Stimulated activated CD4-positive, alpha-beta T cell treated with anti-CD3 and anti-CD28 coated beads, Interleukin-4, amount 100 ng/mL, for 1 hour (primary cell): ENCODE results near the gene C11orf98.
"Not testable (repeated sequence)": the region's sequence is repeated elsewhere in the genome, so short reads cannot be mapped to it uniquely, and the experiment has no call there.

Experiments used
- DNase-seq: peaks from one replicate; pipeline ENCODE4 v3.0.0-alpha.2; 2020

Gene C11orf98

DNA sequence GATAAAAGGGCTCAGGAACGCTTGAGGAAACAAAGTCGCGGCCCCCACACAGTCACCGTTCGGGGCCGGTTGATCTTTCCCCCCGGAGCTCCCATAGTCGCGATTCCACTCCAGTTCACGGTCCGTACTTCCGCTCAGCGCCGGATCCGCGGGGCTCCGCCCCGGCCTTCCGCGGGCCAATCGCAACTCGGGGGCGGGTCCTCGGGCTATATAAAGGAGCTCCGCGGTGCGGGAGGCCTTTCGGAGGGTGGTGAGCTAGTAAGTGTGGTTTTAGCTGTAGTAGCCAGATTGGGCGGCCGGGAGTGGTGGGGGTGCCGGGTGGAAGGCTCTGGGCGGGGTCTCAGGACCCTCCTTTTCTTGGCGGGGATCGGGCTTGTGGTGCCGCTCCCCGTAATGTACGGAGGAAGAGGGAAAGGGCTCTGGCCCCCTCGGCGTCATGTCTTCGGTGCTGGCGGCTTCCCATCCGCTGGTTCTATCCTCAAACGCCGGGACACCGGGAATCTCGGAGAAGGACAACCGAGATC is at the start of gene C11orf98, which contains the start of gene CSKMT:
TSS of gene C11orf98 (minus strand) at position 136 of the 524 bp plus-strand sequence. CDS start at position 95, 41 bp downstream.
TSS of gene CSKMT (plus strand) at position 238 of the 524 bp plus-strand sequence. CDS start 568 bp downstream, outside the sequence.
- peak; percentile 94 for DNase-seq

DNA sequence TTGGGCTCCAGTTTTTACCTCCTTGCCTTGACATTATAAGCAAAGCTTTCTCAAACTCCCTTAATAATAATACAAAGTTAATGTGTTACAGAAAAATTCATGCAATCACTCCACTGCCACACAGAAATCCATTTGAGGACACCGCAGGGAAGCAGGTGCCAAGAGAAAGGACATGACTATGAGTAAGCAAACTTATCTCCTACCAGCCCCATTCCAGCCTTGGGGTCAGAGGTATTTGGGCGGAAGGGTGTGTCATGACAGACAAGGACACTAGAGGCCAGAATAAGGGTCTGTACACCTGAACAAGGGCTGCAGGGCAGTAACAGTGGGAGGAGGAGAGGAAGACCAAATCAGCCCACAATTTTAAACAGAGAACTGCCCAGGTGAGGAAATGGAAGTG is 48.3 kb upstream of the C11orf98 start:
- DNase-seq: no peak

DNA sequence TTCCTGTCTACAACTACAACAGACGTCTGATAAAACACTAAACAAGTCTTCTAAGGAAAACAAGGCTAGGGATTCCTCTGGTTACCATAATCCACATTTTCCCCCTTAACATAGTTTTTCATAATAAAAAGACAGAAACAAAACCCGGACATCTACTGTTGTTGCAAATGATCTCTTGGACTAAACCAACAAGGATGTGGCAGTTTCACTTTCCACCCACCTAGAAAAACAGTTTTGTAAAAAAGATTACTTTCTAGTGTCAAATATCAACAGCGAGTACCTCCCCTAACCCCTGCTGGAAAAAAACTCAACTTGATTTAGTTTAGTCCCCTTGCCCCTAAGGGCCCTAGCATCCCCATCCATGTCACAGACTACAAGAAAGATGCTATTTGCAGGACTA is 47.9 kb upstream of the C11orf98 start:
- no peak for DNase-seq

DNA sequence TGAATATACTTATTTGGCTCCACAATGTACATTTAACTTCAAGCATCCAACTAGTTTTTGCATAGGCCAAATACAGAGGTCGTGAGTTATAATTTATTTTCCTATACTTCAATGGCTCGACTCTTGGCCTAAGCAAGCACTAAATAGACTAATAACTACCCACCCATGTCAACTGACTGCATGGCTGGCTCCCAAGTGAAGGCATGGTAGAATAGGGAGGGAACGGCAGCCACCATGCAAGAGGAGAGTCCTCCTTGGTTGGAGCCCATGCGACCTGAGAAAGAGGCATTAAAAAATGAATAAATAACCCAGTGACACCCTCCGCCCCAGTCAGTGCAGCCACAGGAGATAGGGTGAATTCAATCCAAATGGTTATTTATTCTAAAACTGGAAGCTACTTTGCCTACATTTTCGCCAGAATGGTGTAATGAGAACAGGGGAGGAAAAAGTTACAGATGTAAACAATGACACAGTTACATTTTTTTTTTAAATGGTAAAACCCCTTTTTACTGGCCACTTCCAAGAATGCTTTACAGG is 47.3 kb upstream of the C11orf98 start:
- no peak for DNase-seq

DNA sequence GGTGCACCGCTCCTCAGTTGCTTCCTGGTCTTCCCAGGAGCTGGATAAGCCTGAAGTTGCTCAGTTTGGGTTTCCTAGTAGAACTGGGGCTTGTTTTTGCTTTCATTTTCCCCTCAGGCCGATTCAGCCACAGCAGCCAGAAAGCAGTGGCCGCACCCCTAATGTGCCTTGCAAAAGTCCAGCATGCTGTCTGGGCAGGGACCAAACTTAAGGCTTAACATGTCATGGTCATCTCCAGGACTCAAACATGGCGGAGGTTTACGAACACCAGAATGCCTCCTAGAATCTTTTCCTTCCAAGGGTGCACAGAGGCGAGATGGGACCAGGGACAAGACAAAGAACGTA is 45.0 kb upstream of the C11orf98 start:
- DNase-seq: peak; percentile 21

DNA sequence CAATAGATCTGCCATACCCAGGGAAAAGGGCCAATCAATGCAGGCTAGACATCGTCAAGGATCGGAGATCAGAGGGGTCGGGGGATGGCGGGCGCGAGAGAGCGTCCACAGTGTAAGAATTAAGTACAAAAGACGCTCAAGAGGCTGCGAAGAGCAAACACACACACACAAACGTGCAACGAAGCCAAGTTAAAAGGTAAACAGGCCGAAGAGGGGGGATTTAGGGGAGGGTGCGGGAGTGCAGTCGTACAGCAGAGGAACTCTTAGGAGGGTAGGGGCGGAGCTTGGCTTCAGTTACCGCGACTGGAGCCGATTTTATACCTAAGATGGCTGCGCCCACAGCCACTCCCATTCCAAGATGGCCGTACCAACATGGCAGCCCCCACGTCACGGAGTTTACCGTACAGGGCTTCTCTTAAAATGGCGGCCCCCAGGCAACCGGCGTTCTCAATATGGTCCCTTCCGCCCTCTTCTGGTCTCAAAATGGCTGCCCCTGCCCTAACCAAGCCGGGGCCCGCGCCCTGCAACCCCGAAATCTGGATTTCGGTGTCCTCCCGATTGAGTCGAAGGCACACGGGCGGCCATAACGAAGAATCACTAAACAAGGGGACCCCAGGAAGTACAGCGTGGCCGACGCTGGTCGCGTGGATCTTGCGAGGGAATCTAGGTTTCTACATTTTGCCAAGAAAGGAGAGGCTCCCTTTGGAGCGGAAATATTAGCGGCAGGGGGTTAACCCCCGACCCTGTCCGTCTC is 44.4 kb upstream of the C11orf98 start:
- peak; percentile 93 for DNase-seq

DNA sequence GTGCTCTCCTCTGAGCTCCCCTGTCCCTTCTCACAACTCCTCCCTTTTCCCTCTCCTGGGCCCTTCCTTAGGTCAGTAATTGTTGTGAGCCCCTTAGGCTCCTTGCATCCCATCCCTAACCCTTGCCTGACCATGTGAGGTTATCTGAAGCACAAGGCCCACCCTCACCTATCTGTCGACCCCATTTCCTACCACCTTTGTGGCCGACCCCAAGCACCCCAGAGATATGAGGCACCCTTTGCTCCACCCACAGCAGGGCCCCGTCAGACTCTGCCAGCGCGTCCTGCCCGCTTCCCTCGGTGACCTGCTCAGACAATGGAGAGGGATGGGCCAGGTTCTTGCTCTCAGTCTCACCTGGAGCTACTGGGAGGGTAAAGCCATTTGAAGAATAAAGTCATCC is 43.8 kb upstream of the C11orf98 start:
- DNase-seq: peak; percentile 53

DNA sequence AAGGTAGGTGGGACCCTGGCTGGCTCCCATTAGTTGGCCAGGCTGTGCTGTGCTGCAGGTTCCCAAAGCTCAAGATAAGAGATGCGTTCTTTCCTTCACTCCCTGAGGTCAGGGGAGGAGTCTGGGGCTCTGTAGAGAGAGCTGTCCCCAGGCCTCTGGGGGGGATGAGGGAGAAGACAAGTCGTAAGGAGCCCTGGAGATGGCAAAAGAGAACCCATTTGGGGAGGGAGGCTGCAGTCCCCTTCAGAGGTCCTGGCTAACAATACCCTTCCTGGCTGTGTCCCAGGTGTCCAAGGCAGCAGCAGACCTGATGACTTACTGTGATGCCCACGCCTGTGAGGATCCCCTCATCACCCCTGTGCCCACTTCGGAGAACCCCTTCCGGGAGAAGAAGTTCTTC is 43.4 kb upstream of the C11orf98 start:
- DNase-seq: no peak

DNA sequence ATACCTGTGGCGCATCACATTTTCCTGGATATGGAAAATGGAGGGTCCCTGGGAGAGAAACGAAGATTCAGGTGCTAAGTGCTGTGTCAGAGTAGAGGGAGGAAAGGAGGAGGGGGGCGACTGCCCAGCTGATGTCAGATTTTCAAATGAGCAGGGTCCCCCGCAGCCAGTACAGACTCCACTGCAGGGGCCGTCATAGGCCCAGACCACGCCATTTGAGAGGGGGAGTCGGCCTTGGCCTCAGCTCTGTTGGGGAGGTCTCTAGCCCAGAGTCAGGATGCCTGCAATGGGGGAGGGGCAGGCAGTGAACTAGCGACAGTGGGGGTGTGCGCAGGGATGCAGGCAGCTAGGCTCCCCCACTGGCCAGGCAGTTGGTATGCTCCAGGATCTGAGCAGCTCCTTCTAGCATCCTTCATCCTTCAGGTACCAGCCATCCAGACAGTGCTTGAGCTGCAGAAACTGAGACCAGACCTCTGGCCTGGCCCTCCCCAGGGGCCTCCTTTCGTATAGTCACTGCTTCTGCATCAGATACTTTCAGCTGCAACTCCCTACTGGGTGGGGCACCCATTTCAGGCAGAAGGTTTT is 42.4 kb upstream of the C11orf98 start, which contains the start of the genes BSCL2 and GNG3:
TSS of gene BSCL2 (minus strand) at position 148 of the 585 bp plus-strand sequence. CDS start 229 bp downstream, outside the sequence.
TSS of gene GNG3 (plus strand) at position 400 of the 585 bp plus-strand sequence. CDS start 620 bp downstream, outside the sequence.
- DNase-seq: no peak

DNA sequence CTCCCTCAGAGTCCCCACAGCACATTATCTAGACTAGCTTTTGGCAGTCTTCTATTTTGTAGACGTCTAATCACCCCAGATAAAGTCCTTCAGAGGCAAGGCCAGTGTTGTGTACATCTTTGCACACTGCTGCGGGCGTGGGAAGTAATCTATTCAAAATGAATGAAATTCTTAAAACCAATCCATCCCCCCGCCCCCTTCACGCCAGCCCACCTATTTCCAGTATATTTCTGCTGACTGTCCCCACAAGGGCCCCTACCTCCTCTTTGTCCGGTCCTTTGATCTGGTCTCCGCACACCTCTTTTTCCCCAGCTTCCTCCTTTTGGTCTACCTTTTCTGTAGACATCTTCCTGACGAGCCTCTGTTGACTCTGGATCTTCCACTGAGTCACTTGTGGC is 41.8 kb upstream of the C11orf98 start:
- no peak for DNase-seq

DNA sequence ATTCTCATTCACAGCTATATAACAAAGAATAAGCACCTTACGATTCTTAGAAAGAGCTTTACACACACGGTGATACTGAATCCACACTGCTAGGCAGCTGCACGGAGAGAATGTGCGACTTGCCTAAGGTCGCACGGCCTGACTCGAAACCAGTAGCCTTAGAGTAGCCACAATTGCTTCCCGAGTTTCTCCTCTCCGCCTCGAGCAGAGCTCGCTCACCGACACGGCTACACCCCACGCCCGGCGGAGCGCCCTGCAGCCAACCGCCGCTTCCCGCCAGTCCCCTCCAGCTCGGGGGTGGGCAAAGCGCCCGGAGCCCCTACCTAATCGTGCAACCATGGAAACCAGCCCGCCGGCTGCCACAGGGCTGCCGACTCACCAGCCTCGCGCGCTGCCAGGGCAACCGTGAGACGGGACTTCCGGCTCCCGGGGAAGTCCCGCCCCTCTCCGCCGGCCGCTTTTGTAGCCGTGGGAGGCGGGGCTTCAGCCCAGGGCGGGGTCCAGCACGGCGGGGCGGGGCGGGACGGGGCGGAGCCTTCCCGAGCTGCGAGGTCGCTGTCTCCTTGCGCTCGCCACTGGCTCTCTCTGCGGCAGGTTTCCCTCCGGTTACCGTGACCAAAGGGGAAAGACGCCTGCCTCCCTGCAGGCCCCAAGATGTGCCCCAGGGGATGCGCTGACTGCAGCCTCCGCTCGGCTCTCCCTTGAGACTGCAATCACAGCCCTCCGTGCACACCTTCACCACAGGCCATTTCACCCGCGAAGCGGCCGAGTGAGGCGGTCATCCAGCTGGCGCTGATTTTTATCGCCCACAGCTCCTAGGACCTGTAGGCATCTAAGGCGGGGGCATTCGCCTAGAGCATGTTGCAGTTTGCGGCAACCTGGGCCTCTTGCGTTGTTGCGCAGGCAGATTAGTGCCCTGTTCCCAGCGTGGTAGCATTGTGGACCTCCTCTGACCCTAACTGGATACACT is 41.2 kb upstream of the C11orf98 start:
- peak; percentile 95 for DNase-seq

DNA sequence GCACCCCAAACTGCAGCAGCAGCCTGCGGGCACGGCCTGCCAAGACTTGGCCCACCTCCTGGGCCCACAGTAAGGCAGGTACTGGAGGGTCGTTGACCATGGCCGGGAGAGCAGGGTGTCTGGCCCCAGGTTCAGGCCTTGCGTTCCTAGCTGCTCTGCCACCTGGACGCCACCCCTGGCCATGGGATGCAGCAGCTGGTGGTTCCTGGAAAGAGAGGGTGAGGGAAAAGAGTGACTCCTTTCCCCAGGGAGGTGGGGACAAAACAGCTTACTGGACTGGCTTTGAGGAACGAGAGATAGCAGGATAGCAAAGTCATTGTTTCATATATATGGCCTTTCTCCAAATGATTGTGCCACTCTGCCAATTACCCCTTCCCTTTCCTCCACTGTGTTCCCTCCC is 40.4 kb upstream of the C11orf98 start:
- DNase-seq: no peak

DNA sequence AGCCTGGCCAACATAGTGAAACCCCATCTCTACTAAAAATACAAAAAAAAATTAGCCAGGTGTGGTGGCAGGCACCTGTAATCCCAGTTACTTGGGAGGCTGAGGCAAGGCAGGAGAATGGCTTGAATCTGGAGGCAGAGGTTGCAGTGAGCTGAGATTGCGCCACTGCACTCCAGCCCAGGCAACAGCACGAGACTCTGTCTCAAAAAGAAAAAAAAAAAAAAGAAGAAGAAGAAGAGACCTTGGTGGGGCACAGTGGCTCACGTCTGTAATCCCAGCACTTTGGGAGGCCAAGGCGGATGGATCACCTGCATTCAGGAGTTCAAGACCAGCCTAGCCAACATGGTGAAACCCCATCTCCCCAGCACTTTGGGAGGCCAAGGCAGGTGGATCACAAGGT is 38.9 kb upstream of the C11orf98 start:
- DNase-seq: not testable (repeated sequence)

DNA sequence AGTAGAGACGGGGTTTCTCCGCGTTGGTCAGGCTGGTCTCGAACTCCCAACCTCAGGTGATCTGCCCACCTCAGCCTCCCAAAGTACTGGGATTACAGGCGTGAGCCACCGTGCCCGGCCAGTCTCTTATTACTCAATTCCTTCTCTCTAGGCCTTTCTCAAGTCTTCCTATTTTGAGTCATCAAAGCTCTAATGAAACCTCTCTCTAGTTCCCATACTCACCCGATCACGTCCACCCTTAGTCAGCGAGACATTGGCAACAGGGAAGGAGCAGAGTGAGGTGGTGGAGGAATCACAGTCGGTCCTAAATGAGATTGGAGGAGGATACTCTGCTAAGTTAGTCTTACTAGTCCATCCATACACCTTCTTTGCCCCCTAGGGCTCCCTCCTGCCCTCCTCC is 37.2 kb upstream of the C11orf98 start:
- no peak for DNase-seq

DNA sequence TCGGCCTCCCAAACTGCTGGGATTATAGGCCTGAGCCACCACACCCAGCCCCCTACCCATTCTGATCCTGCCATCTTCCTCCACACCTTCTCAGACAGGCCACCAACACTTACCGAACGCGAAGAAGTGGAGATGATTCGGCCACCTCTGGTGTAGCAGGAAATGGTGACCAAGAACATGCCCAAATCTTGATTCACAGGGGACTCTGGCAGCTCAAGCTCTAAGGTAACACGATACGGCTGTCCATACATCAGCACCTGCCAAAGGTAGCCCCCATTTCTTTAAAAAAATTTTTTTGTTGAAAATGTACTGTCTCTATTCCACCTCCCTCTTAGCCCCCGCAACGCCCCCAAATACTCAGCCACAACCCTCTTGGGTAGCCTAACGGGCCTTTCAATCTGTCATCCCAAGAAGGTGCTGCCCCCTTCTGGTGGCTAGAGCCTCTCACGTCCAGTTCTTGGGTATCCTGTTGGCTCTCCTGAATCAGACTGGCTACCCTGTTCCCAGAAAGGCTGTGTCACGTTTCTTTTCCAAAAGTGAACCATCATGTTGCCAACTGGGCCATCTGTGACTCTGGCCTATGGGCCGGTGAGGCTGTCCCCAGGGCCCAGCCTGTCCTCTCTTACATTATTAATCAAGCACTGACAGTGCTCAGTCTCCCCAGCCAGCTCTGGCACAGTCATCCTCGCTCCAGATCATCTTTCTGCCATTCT is 29.6 kb upstream of the C11orf98 start:
- DNase-seq: peak; percentile 74

DNA sequence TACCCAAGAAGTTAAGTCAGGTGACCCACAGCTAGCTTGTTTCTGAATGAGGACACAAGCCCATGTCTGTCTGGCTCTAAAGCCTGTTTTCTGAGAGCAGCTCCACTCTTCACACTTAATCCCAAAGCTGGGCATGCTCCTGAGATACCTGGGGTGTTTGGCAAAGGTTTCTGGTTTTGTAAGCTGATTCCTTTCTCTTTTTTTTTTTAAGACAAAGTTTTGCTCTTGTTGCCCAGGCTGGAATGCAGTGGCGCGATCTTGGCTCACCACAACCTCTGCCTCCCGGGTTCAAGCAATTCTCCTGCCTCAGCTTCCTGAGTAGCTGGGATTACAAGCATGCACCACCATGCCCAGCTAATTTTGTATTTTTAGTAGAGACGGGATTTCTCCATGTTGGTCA is 28.6 kb upstream of the C11orf98 start:
- not testable (repeated sequence) for DNase-seq

DNA sequence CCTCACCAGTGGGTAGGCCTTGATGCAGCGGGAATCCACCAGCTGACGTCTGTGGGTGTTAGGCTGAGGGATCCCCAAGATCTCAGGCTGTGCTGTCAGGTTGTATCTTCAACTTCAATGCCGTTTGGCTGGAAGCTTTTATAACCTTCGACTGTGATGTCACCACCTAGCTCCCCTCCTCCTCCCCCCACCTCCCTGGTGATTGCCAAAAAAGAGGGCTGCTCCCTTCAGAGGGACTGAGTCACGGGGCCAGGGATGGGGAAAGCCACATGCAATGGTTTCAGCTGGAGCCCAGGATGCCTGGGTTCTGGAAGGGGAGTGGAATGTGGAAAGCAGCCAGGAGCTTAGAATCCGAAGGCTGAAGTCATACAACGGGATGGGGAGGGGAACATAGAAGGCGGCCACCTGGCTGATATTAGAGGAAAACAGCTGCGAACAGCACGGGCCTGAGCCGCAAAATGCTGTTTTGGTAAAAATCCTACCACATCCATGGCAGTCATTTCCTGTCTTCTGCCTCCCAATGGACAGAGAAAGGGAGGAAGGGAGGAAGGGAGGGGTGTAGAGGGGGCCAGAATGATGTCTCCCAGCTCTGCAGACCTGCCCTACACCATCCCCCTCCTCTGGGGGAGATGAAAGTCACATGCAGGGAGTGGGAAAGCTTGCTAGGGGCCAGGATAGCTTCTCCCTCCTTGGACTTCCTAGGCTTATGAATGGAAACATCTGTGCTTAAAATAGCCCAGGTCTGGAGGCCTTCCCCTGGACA is 24.6 kb upstream of the C11orf98 start, which contains the start of gene LRRN4CL:
TSS of gene LRRN4CL (minus strand) at position 110 of the 763 bp plus-strand sequence. CDS start 1,022 bp downstream, outside the sequence.
- no peak for DNase-seq

DNA sequence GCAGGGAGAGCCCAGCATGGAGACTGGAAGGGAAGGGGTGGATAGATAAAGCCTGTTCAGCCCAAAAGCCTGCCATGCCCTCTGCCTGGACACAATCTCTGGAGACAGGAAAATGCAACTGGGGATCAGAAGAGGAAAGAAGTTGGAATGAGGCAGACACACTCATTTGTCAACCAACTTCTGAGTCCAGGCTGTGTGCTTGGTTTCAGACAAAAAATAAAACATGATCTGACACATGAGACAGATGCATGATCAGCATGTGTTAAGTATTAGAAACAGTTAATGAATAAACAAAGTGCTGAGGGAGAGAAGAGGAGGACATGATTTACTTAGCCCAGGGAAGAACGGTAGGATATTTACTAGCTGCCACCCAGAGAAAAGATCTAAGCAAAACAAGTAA is 23.5 kb upstream of the C11orf98 start:
- no peak for DNase-seq

DNA sequence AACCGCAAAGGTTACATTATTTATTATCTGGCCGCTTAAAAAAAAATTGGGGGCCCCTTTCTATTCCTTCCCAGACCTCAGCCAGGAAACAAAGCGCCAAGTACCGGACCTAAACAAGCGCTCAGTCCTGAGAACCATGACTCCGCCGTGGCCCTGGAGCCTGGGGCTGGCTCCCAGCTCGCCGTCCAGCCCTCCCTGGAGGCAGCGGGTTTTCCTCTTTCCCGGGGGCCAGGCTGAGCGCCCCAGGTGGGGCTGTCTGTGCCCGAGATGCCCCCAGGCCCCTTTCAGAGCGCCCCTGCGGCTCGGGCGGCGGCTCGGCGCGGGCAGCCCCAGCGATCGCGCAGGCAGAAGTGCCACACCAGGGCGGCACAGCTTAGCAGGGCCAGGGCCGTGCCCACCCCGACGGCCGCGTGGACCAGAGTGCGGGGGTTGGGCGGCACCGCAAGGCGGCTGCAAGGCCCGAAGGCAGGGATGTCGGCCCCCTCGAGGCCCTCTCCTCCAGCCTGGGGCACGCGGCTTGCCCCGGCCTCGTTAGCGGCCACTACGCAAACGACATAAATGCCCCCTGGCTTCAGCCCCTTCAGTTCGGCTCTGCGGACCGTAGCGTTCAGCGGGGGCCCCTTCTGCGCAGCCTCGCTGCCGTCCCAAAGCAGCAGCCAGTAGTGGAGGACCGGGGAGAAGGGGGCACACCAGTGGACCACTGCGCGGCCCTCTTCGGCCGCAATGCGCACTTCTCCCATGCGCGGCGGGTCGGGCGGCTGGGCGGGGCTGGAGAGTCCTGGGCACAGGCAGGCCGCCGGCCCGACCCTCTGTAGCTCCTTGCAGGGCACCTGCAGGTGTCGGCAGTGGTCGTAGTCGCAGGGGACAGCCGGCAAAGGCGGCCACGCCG is 22.7 kb upstream of the C11orf98 start:
- DNase-seq: no peak

DNA sequence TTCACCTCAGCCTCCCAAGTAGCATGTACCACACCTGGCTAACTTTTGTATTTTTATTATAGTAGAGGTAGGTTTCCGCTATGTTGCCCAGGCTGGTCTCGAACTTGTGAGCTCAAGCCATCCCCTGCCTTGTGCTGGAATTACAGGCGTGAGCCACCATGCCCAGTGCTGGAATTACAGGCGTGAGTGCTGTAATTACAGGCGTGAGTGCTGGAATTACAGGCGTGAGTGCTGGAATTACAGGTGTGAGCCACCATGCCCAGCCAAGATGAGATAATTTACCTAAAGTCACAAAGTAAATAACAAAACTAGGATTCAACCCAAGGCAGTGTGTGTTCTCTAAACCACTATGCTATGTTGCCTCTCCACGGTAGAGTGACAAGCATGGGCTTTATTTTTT is 17.5 kb upstream of the C11orf98 start:
- DNase-seq: no peak
